IMR-90 (cell line): ENCODE data around the gene RYR1. TPM values are rescaled to one million over a fixed set of nuclear protein-coding genes. Genes with fewer than 3 reads are reported as not detected.

Experiments used
- ATAC-seq: fragments of 200-7000 bp; cut with Tn5 transposase; 2 replicates; pipeline ENCODE4 v1.9.1; 2020; ENCODE audit warnings: low read depth, mild to moderate bottlenecking, moderate library complexity
- BruUV-seq: library from RNA; stranded (reverse); fragments of 400-500 nt; replicated peaks from 2 replicates; lab custom pipeline; 2021; lab: Mats Ljungman, UMichigan
- CTCF ChIA-PET: fragments of 300-600 bp; formaldehyde crosslinking; extraction: SDS; loops from one replicate; lab custom pipeline; 2021; ENCODE audit warnings: antibody characterized with exemption; lab: Yijun Ruan, JAX
- POLR2A ChIA-PET: fragments of 300-600 bp; sonication (Branson Sonifier 250); formaldehyde crosslinking; loops from one replicate; lab custom pipeline; 2022; ENCODE audit warnings: antibody characterized with exemption; ENCODE audit not compliant: unreplicated experiment; lab: Charles Lee
- DNase-seq: peaks from one replicate; pipeline ENCODE4 v3.0.0; 2013
- H2AFZ ChIP-seq: replicated peaks from 2 replicates; pipeline ENCODE3; 2013; ENCODE audit warnings: low read length, mild to moderate bottlenecking; ENCODE audit not compliant: poor library complexity
- H2AK5ac ChIP-seq: 2 replicates; pipeline ENCODE4 v1.6.1; 2013; ENCODE audit warnings: low read depth, low read length, inconsistent platforms
- H2AK9ac ChIP-seq: replicated peaks from 2 replicates; pipeline ENCODE3; 2013; ENCODE audit warnings: mild to moderate bottlenecking, low read depth, low read length, moderate library complexity; ENCODE audit not compliant: poor library complexity
- H2BK120ac ChIP-seq: 2 replicates; pipeline ENCODE4 v1.6.1; 2013; ENCODE audit warnings: low read depth, low read length, inconsistent platforms
- H2BK15ac ChIP-seq: 3 replicates; pipeline ENCODE4 v1.6.1; 2013; ENCODE audit warnings: low read depth, low read length, inconsistent platforms
- H2BK20ac ChIP-seq: 2 replicates; pipeline ENCODE4 v1.6.1; 2013; ENCODE audit warnings: low read depth, mild to moderate bottlenecking, inconsistent platforms, low read length, moderate library complexity
- H2BK5ac ChIP-seq: 2 replicates; pipeline ENCODE4 v1.6.1; 2013; ENCODE audit warnings: mild to moderate bottlenecking, low read depth, low read length, inconsistent platforms; ENCODE audit not compliant: poor library complexity, severe bottlenecking
- H3K14ac ChIP-seq: replicated peaks from 2 replicates; pipeline ENCODE4 v1.6.1; 2013; ENCODE audit warnings: low read depth, low read length, inconsistent platforms
- H3K18ac ChIP-seq: 2 replicates; pipeline ENCODE4 v1.6.1; 2013; ENCODE audit warnings: low read depth, low read length, control low read depth
- H3K23ac ChIP-seq: 2 replicates; pipeline ENCODE4 v1.6.1; 2013; ENCODE audit warnings: low read depth, low read length, inconsistent platforms
- H3K27ac ChIP-seq: 2 replicates; pipeline ENCODE4 v1.5.1; 2013; ENCODE audit warnings: mild to moderate bottlenecking, control low read depth, low read length; ENCODE audit not compliant: insufficient read depth
- H3K27me3 ChIP-seq: 2 replicates; pipeline ENCODE4 v1.6.1; 2013; ENCODE audit warnings: low read length; ENCODE audit not compliant: control insufficient read depth, insufficient read depth
- H3K36me3 ChIP-seq: 2 replicates; pipeline ENCODE4 v1.6.1; 2013; ENCODE audit warnings: low read length, mixed read lengths; ENCODE audit not compliant: control insufficient read depth, insufficient read depth
- H3K4ac ChIP-seq: 2 replicates; pipeline ENCODE4 v1.6.1; 2013; ENCODE audit warnings: low read depth, low read length, inconsistent platforms
- H3K4me1 ChIP-seq: 2 replicates; pipeline ENCODE4 v1.6.1; 2013; ENCODE audit warnings: low read length, mixed read lengths; ENCODE audit not compliant: control insufficient read depth, insufficient read depth
- H3K4me2 ChIP-seq: 2 replicates; pipeline ENCODE4 v1.6.1; 2013; ENCODE audit warnings: low read depth, mild to moderate bottlenecking, control low read depth, low read length, moderate library complexity
- H3K4me3 ChIP-seq: 2 replicates; pipeline ENCODE4 v1.5.1; 2013; ENCODE audit warnings: low read depth, mild to moderate bottlenecking, control low read depth, low read length, moderate library complexity; ENCODE audit not compliant: insufficient read depth
- H3K56ac ChIP-seq: 2 replicates; pipeline ENCODE4 v1.6.1; 2013; ENCODE audit warnings: low read length, inconsistent platforms; ENCODE audit not compliant: insufficient read depth; ENCODE audit errors: extremely low read depth
- H3K79me1 ChIP-seq, 2 experiments: 2 replicates each; pipeline ENCODE4 v1.6.1; 2013; ENCODE audit warnings: low read length in 2 of 2, inconsistent platforms in 1 of 2, low read depth in 1 of 2
- H3K9ac ChIP-seq: 2 replicates; pipeline ENCODE4 v1.6.1; 2013; ENCODE audit warnings: low read depth, low read length, control low read depth
- H3K9me1 ChIP-seq: 2 replicates; pipeline ENCODE4 v1.6.1; 2013; ENCODE audit warnings: low read length, inconsistent platforms; ENCODE audit not compliant: insufficient read depth
- H3K9me3 ChIP-seq: 2 replicates; pipeline ENCODE4 v1.6.1; 2013; ENCODE audit warnings: low read length; ENCODE audit not compliant: control insufficient read depth, insufficient read depth
- H4K20me1 ChIP-seq: 2 replicates; pipeline ENCODE4 v1.6.1; 2013; ENCODE audit warnings: low read length, inconsistent platforms; ENCODE audit not compliant: insufficient read depth
- H4K5ac ChIP-seq: 2 replicates; pipeline ENCODE4 v1.6.1; 2013; ENCODE audit warnings: mild to moderate bottlenecking, low read depth, low read length, control low read depth
- H4K8ac ChIP-seq, 2 experiments: 2 replicates each; pipeline ENCODE4 v1.6.1; 2013; ENCODE audit warnings: low read depth in 2 of 2, low read length in 2 of 2, control low read depth in 1 of 2, inconsistent platforms in 1 of 2
- H4K91ac ChIP-seq: 2 replicates; pipeline ENCODE4 v1.6.1; 2013; ENCODE audit warnings: low read depth, low read length, inconsistent platforms; ENCODE audit not compliant: insufficient read depth
- BHLHE40 ChIP-seq: fragments of 150-350 bp; IDR thresholded peaks from 2 replicates; pipeline ENCODE4 v1.6.1; 2016; ENCODE audit warnings: mild to moderate bottlenecking, low read depth, low read length
- CEBPB ChIP-seq: IDR thresholded peaks from 2 replicates; pipeline ENCODE4 v1.6.1; 2012; ENCODE audit warnings: low read depth, low read length, improper control_type of control experiment
- CHD1 ChIP-seq: IDR thresholded peaks from 2 replicates; pipeline ENCODE4 v1.6.1; 2012; ENCODE audit warnings: low read depth, low read length, improper control_type of control experiment
- CTCF ChIP-seq: conservative IDR thresholded peaks from 2 replicates; pipeline ENCODE4 v1.5.1; 2012; ENCODE audit warnings: mild to moderate bottlenecking, low read depth, low read length, improper control_type of control experiment
- ELK1 ChIP-seq: fragments of 150-350 bp; IDR thresholded peaks from 2 replicates; pipeline ENCODE4 v1.6.1; 2016; ENCODE audit warnings: low read depth, mild to moderate bottlenecking, low read length, moderate library complexity, borderline replicate concordance
- FOS ChIP-seq: fragments of 150-350 bp; IDR thresholded peaks from 2 replicates; pipeline ENCODE4 v1.6.1; 2016; ENCODE audit warnings: low read depth, low read length
- MAFK ChIP-seq: IDR thresholded peaks from 2 replicates; pipeline ENCODE4 v1.6.1; 2012; ENCODE audit warnings: low read depth, low read length, improper control_type of control experiment
- MAZ ChIP-seq: IDR thresholded peaks from 2 replicates; pipeline ENCODE4 v1.6.1; 2012; ENCODE audit warnings: low read depth, mild to moderate bottlenecking, low read length, improper control_type of control experiment, moderate library complexity, borderline replicate concordance
- MXI1 ChIP-seq: IDR thresholded peaks from 2 replicates; pipeline ENCODE4 v1.6.1; 2012; ENCODE audit warnings: low read depth, mild to moderate bottlenecking, low read length, moderate library complexity, borderline replicate concordance
- NFE2L2 ChIP-seq: fragments of 150-350 bp; IDR thresholded peaks from 2 replicates; pipeline ENCODE4 v1.6.1; 2016; ENCODE audit warnings: low read depth, mild to moderate bottlenecking, low read length
- POLR2A ChIP-seq: IDR thresholded peaks from 2 replicates; pipeline ENCODE4 v1.6.1; 2012; ENCODE audit warnings: mild to moderate bottlenecking, low read depth, low read length
- RAD21 ChIP-seq: IDR thresholded peaks from 2 replicates; pipeline ENCODE4 v1.6.1; 2012; ENCODE audit warnings: low read length, improper control_type of control experiment
- RCOR1 ChIP-seq: IDR thresholded peaks from 2 replicates; pipeline ENCODE4 v1.6.1; 2012; ENCODE audit warnings: mild to moderate bottlenecking, low read length, improper control_type of control experiment; ENCODE audit not compliant: insufficient replicate concordance
- RFX5 ChIP-seq: IDR thresholded peaks from 2 replicates; pipeline ENCODE4 v1.8.0; 2012; ENCODE audit warnings: low read depth, mild to moderate bottlenecking, low read length, moderate library complexity
- SMC3 ChIP-seq: fragments of 150-350 bp; IDR thresholded peaks from 2 replicates; pipeline ENCODE4 v1.6.1; 2016; ENCODE audit warnings: low read depth, mild to moderate bottlenecking, antibody characterized with exemption, low read length, moderate library complexity
- USF2 ChIP-seq: fragments of 150-350 bp; IDR thresholded peaks from 2 replicates; pipeline ENCODE4 v1.6.1; 2017; ENCODE audit warnings: mild to moderate bottlenecking, antibody characterized with exemption, low read length, low read depth
- WGBS, 2 experiments: methylation state at CpG; one replicate each; pipeline versions ENCODE4 v1.1.5 to v1.1.7; 2013; ENCODE audit warnings: missing lambda C conversion rate in 2 of 2; ENCODE audit not compliant: insufficient read length in 1 of 2; ENCODE audit errors: extremely low coverage in 2 of 2; 5-methylcytosine and 5-hydroxymethylcytosine counted together
- dilution Hi-C: fragments of 300-500 bp; cut with HindIII; formaldehyde crosslinking; loops from one replicate; pipeline ENCODE4 v1.14.3; 2018; ENCODE audit warnings: low sequenced_read_pairs; ENCODE audit not compliant: unreplicated experiment
- in situ Hi-C: fragments of 300-500 bp; cut with MboI; formaldehyde crosslinking; loops from 3 replicates; pipeline ENCODE4 v1.14.3; 2019; ENCODE audit warnings: low sequenced_read_pairs, inconsistent platforms, mixed read lengths
- intact Hi-C: fragments of 100-400 bp; cut with micrococcal nuclease; formaldehyde crosslinking; loops from 2 replicates; pipeline ENCODE4 v1.10.0; 2022
- polyA plus RNA-seq, 3 experiments: library from polyadenylated mRNA; depleted of rRNA; stranded (reverse); fragments of >200 nt; gene quantifications; 2 replicates each; pipeline ENCODE4 v1.2.3, GENCODE V29; 2012; ENCODE audit warnings: low replicate concordance in 1 of 3
- total RNA-seq: library from RNA; depleted of rRNA; stranded (reverse); fragments of >200 nt; gene quantifications from 2 replicates; pipeline ENCODE4 v1.2.3, GENCODE V29; 2012

Gene RYR1
- total and polyA plus RNA-seq, 2 of the 4 experiments (the other 2 are of a cell fraction): not detected

DNA sequence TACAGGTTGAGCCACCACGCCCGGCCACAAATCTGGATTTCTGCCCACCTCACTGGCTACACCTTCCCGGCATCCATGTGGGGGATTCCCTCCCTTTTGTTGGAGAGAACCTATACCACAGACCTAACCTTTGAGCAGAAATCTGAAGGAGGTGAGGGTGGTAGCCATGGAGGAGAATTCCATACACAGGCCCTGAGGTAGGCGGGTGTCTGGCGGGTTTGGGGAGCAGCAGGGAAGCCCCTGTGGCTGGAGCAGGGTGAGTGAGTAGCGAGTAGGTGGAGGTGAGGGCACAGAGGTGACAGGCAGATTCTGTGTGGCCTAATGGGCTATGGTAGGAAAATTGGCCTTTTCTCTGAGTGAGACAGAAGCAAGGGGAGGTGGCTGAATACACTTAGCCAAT, 196.1 kb downstream of the RYR1 start:
- Histone ChIP-seq H2AFZ (no peak overlapping the region), H3K4me3 (no peak overlapping the region), H3K27me3 (no peaks in the 10 kb centered on the region), H2BK120ac (no peak overlapping the region), H3K9me3 (no peaks in the 10 kb centered on the region), H2AK9ac (no peak overlapping the region), H4K5ac (no peak overlapping the region), H3K23ac (no peak overlapping the region), H3K36me3 (peaks cover 53% of the 10 kb centered on the region), H2BK15ac (no peak overlapping the region), H3K56ac (no peak overlapping the region), H3K14ac (no peak overlapping the region), H2BK20ac (no peak overlapping the region), H3K4me2 (no peak overlapping the region), H4K20me1 (no peaks in the 10 kb centered on the region; the same call in 1 of the 2 replicates), H3K27ac (no peak overlapping the region), H3K79me1 (peaks cover 0 to 7% of the 10 kb centered on the region in 2 experiments; a peak in 3 of 4 replicates), H3K18ac (no peak overlapping the region), H3K4me1 (no peaks in the 10 kb centered on the region), H3K4ac (no peak overlapping the region), H4K8ac (no peak overlapping the region), H3K9me1 (no peaks in the 10 kb centered on the region), H2BK5ac (no peak overlapping the region), H2AK5ac (no peak overlapping the region), H3K9ac (no peak overlapping the region), H4K91ac (no peak overlapping the region)
- TF ChIP-seq ELK1 (no peak), RAD21 (no peak), MAFK (no peak), RFX5 (no peak), MXI1 (no peak), RCOR1 (no peak), MAZ (no peak), USF2 (no peak), CEBPB (no peak), CHD1 (no peak), CTCF (no peak), FOS (no peak), BHLHE40 (no peak), NFE2L2 (no peak), SMC3 (no peak), POLR2A (no peak)
- no TSS peak for BruUV-seq
- ChIA-PET CTCF (no interaction called here), POLR2A (no interaction called here)
- no peak for DNase-seq
- no CpG with 5 or more reads among the region's 6 CpGs for WGBS, 2 experiments
- in situ Hi-C loops: loop anchor here (10.0 to 25.0 kb wide), 2 partner anchors 295 to 392 kb away; no protein-coding TSS in a partner anchor
- ATAC-seq: no peak
- dilution Hi-C loops: no loop called here
- intact Hi-C loops: no loop called here
